Ascending aorta (tissue), 2 donors: ENCODE data around the gene LPAR6. TPM values are rescaled to one million over a fixed set of nuclear protein-coding genes. Genes with fewer than 3 reads are reported as not detected.

ENCODE experiments used
- DNase-seq, 2 donors: peaks; one replicate each; pipeline ENCODE4 v3.0.0-alpha.2; 2019; ENCODE audit warnings: low spot score in 2 of 2
- H3K27ac ChIP-seq, 2 donors: fragments of 200-600 bp; sonication (generic); one replicate each; pipeline ENCODE4 v1.5.1; 2016 to 2017; ENCODE audit warnings: mild to moderate bottlenecking in 1 of 2
- H3K27me3 ChIP-seq: fragments of 200-600 bp; sonication (generic); one replicate; pipeline ENCODE4 v1.5.1; 2017
- H3K36me3 ChIP-seq, 2 donors: fragments of 200-600 bp; sonication (generic); one replicate each; pipeline ENCODE4 v1.5.1; 2016
- H3K4me1 ChIP-seq, 2 donors: fragments of 200-600 bp; sonication (generic); one replicate each; pipeline ENCODE4 v1.5.1; 2016 to 2017; ENCODE audit warnings: mild to moderate bottlenecking in 1 of 2
- H3K4me3 ChIP-seq, 2 donors: fragments of 200-600 bp; sonication (generic); one replicate each; pipeline ENCODE4 v1.5.1; 2016 to 2017; ENCODE audit warnings: mild to moderate bottlenecking in 1 of 2
- H3K9me3 ChIP-seq, 2 donors: fragments of 200-600 bp; sonication (generic); one replicate each; pipeline ENCODE4 v1.5.1; 2016
- CTCF ChIP-seq, 3 experiments: fragments of 200-600 bp in 2 of 3; fragments of 450-650 bp in 1 of 3; sonication (generic) in 2 of 3; IDR thresholded peaks; one replicate each; pipeline ENCODE4 v1.5.1; 2016 to 2019; ENCODE audit warnings: antibody characterized with exemption in 3 of 3, mild to moderate bottlenecking in 1 of 3, moderate library complexity in 1 of 3
- intact Hi-C: fragments of 100-400 bp; cut with DNase I; formaldehyde crosslinking; loops from one replicate; pipeline ENCODE4 v1.15.1; 2023
- total RNA-seq: library from RNA; depleted of rRNA; stranded (reverse); fragments of >200 nt; gene quantifications from one replicate; pipeline ENCODE4 v1.1.0, GENCODE V29; 2016

LPAR6 gene
- total RNA-seq, 1 donor from 2014 or later = 35.7 TPM

GRCh38 chr13:48391257-48391656, 21.7 kb downstream of the LPAR6 start:
- Histone ChIP-seq H3K36me3 (peaks cover 0 to 27% of the 10 kb centered on the region in 2 donors), H3K27me3 (no peaks in the 10 kb centered on the region), H3K4me3 (no peak overlapping the region), H3K27ac (no peak overlapping the region), H3K9me3 (peaks cover 0 to 9% of the 10 kb centered on the region in 2 donors), H3K4me1 (no peaks in the 10 kb centered on the region)
- DNase-seq = no peak
- intact Hi-C loops = no loop called here
- TF ChIP-seq CTCF (IDR thresholded peaks at IDR 0.05) = no peak

- Histone ChIP-seq H3K4me1 (no peaks in the 10 kb centered on the region), H3K27me3 (no peaks in the 10 kb centered on the region), H3K4me3 (no peak overlapping the region), H3K27ac (no peak overlapping the region), H3K36me3 (peaks cover 0 to 11% of the 10 kb centered on the region in 2 donors), H3K9me3 (peaks cover 0 to 4% of the 10 kb centered on the region in 2 donors)
- DNase-seq = no peak
- intact Hi-C loops = no loop called here
- TF ChIP-seq CTCF (IDR thresholded peaks at IDR 0.05) = no peak
These were observed 26.1 kb downstream of the LPAR6 start for GRCh38 chr13:48386816-48387215.

- no peak for DNase-seq
- no peak overlapping the region for H3K27ac ChIP-seq
- intact Hi-C loops = no loop called here
- H3K27me3 ChIP-seq = no peaks in the 10 kb centered on the region
- no peaks in the 10 kb centered on the region for H3K9me3 ChIP-seq
- peaks cover 0 to 7% of the 10 kb centered on the region in 2 donors for H3K36me3 ChIP-seq
- no peak overlapping the region for H3K4me3 ChIP-seq
- TF ChIP-seq CTCF (IDR thresholded peaks at IDR 0.05) = no peak
- H3K4me1 ChIP-seq = no peaks in the 10 kb centered on the region
These were observed 29.5 kb downstream of the LPAR6 start for GRCh38 chr13:48383384-48383783.

- no peak overlapping the region for H3K27ac ChIP-seq
- DNase-seq = no peak
- H3K36me3 ChIP-seq = peaks cover 0 to 24% of the 10 kb centered on the region in 2 donors
These were observed 32.3 kb downstream of the LPAR6 start for GRCh38 chr13:48380581-48380980.

GRCh38 chr13:48377857-48378256, 35.1 kb downstream of the LPAR6 start:
- no peak for TF ChIP-seq CTCF (IDR thresholded peaks at IDR 0.05)
- intact Hi-C loops = no loop called here
- no peaks in the 10 kb centered on the region for H3K27me3 ChIP-seq
- H3K27ac ChIP-seq = no peak overlapping the region
- no peaks in the 10 kb centered on the region for H3K4me1 ChIP-seq
- no peak overlapping the region for H3K4me3 ChIP-seq
- DNase-seq = no peak
- no peaks in the 10 kb centered on the region for H3K9me3 ChIP-seq
- H3K36me3 ChIP-seq = peaks cover 0 to 34% of the 10 kb centered on the region in 2 donors

More at GRCh38 chr13:48380581-48380980, 32.3 kb downstream of the LPAR6 start:
- H3K27me3 ChIP-seq = no peaks in the 10 kb centered on the region
- intact Hi-C loops = no loop called here
- no peaks in the 10 kb centered on the region for H3K9me3 ChIP-seq
- TF ChIP-seq CTCF (IDR thresholded peaks at IDR 0.05) = no peak
- H3K4me1 ChIP-seq = no peaks in the 10 kb centered on the region
- H3K4me3 ChIP-seq = no peak overlapping the region

GRCh38 chr13:48370815-48371214, 42.1 kb downstream of the LPAR6 start:
- no peak overlapping the region for H3K27ac ChIP-seq
- H3K36me3 ChIP-seq = peaks cover 3 to 21% of the 10 kb centered on the region in 2 donors
- no peak for TF ChIP-seq CTCF (IDR thresholded peaks at IDR 0.05)
- H3K9me3 ChIP-seq = no peaks in the 10 kb centered on the region
- intact Hi-C loops = no loop called here
- DNase-seq = no peak
- H3K27me3 ChIP-seq = no peaks in the 10 kb centered on the region
- no peak overlapping the region for H3K4me3 ChIP-seq
- H3K4me1 ChIP-seq = no peaks in the 10 kb centered on the region
